Fibroblast of lung (primary cell): Measurements from ENCODE around the gene CDC6.

Source experiments
- EZH2 ChIP-seq: IDR thresholded peaks from 2 replicates; pipeline ENCODE4 v1.5.1; 2012; ENCODE audit warnings: low read length, control low read depth, mild to moderate bottlenecking; ENCODE audit errors: missing control alignments
- TF ChIP-seq, protein P1 (sequence below), 2 donors: IDR thresholded peaks in 1 of 2; conservative IDR thresholded peaks in 1 of 2; 1 replicate in 1 of 2; 2 replicates in 1 of 2; pipeline ENCODE4 v1.5.1; 2011 to 2012; ENCODE audit warnings: low read length in 2 of 2, control low read depth in 1 of 2, inconsistent platforms in 1 of 2, low read depth in 1 of 2, mild to moderate bottlenecking in 1 of 2

DNA sequence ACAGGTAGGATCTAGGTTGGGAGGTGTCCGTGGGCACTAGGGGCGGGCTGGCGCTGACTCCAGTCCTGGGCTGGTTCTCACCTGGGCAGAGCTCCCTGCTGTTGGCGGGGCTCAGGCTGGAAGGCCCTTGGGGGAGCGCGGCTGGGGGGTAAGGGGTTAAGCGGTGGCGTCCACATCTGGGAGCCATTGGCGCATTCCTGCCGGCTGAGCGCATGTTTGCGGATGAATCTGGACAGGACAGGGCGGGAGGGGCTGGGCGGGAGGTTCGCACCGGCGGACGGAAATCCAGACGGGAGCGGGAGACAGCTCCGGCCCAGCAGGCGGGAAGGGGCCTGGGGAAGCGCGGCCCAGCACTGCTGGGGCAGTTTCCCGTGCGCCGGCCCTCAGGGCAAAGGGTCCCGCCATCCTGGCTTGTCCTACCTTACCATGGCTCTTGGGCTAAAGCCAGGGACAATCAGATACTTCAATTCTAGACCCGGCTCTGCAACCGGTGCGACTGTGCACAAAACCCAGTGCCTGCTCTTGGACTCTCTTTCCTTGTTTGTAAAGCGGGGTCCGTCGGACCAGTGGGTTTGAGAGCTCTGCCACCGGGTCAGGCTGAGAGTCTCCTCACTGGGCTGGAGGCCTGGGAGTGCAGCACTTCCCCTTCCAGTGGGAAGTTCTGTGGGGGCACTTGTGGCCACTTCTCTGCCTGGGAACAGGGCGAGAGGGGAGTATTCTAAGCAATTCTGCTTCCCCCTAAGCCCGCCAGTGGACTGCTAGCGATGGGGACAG, 29.1 kb downstream of the CDC6 start:
- TF ChIP-seq, protein P1, sequence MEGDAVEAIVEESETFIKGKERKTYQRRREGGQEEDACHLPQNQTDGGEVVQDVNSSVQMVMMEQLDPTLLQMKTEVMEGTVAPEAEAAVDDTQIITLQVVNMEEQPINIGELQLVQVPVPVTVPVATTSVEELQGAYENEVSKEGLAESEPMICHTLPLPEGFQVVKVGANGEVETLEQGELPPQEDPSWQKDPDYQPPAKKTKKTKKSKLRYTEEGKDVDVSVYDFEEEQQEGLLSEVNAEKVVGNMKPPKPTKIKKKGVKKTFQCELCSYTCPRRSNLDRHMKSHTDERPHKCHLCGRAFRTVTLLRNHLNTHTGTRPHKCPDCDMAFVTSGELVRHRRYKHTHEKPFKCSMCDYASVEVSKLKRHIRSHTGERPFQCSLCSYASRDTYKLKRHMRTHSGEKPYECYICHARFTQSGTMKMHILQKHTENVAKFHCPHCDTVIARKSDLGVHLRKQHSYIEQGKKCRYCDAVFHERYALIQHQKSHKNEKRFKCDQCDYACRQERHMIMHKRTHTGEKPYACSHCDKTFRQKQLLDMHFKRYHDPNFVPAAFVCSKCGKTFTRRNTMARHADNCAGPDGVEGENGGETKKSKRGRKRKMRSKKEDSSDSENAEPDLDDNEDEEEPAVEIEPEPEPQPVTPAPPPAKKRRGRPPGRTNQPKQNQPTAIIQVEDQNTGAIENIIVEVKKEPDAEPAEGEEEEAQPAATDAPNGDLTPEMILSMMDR (conservative IDR thresholded peaks at IDR 0.05 in 1 of 2, IDR thresholded peaks at IDR 0.05 in 1 of 2; ENCODE audit: low read depth in 1 of 2, low read length in 2 of 2), result no peak
- no peak for TF ChIP-seq EZH2
